NCI-H1048 (cell line): ENCODE measurements around the gene COX4I1.

ENCODE experiments used
- DNase-seq: peaks from one replicate; lab custom pipeline; 2025; lab: John Stamatoyannopoulos, UW

Gene COX4I1

DNA sequence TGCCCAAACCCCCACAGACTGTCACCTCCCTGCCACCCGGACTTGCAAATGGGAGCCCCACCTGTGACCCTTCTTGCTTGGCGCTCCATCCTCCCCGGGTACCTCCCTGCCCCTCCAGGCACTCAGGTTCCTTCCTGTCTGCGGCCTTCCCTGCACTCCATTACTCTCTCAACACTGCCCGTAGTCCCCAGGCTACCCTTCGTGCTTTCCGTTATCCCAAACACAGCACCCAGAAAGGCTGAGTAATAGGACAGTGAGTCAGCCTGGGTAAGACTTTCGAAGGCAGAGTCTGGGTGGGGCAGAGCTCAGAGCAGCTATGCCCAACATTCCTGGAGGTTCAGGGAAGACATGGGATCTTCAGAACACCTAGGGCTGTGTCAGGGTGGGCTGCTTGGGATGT is 32.0 kb upstream of the COX4I1 start:
- DNase-seq: no peak

DNA sequence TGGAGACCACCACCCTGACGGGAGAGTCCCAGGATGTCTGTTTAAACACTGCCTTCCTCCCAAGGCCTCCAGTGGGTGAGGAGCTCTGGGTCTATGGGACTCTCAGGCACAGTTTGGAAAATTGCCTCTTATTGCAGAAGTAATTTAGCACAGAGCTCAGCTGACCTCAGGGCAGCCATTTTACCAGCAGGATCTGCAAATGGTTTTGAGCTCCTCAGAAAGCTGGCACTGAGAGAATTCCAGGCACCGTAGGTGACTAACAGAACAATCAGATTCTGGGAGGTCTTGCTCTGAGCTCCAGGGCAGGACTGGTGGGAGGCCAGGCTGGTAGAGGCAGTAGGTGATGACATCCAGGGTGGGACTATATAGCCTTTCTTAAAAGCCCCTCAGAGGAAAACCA is 31.3 kb upstream of the COX4I1 start:
- DNase-seq: no peak

DNA sequence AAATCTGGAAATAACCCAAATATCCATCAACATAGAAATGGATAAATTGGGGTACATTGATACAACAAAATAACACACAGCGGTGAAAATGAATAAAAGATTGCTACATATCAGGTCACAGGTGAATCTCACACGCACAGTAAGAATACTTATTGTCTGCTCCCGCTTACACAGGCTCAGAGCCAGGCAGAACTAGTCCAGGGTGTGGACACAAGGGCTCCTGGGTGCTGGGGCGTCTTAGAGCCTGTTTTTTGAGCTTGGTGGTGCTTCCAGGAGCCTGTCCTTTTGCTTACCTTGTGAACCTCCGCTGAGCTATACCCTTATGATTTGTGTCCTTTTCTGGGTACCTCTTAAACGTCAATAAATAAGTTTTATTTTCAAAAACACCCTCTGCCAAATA is 28.8 kb upstream of the COX4I1 start:
- DNase-seq: no peak

DNA sequence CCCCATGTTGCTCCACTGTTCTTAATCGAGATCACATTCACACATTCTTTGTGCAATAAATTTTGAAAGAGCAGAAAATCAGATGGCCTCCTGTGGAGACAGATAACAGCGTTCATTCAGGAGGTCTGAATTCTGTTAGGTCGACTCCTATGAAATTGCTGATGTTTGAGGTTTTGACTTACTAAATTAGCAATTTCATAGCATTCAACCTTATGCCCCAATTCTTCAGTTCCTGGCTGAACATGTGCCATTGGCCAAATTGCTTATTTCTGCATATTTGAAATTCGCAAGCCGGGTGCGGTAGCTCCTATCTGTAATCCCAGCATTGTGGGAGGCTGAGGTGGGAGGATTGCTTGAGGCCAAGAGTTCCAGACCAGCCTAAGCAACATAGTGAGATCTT is 26.5 kb upstream of the COX4I1 start:
- DNase-seq: no peak

DNA sequence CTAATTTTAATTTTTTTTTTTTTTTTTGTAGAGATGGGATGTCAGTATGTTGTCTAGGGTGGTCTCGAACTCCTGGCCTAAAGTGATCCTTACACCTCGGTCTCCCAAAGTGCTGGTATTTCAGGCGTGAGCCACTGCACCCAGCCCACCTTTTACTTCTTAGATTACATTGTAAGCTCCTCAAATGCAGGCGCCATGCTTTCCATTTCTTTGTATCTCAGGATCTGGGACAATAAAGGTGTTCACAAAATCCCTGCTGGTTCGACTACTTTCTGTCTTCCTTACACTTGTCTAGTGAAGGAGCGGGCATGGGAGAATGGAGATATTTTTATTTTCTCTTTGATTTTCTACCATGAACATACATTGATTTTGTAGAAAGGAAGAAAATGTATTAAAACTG is 25.4 kb upstream of the COX4I1 start:
- DNase-seq: no peak

DNA sequence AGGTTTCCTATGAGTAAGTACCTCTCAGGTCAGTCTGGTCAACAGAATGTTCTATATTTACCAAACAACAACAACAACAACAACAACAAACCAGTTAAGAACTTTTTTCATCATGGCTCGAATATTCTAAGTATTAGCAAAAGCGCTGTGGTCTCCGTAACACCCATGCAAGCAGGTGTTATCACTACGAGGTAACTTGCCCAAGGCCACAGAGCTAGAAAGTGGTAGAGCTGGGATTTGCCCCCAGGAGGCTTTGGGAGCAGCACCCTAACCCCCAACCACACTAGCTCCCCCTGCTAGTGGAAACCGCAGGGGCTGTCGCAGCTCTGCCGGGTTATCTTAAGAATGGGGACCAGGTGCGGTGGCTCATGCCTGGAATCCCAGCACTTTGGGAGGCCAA is 24.7 kb upstream of the COX4I1 start:
- no peak for DNase-seq

DNA sequence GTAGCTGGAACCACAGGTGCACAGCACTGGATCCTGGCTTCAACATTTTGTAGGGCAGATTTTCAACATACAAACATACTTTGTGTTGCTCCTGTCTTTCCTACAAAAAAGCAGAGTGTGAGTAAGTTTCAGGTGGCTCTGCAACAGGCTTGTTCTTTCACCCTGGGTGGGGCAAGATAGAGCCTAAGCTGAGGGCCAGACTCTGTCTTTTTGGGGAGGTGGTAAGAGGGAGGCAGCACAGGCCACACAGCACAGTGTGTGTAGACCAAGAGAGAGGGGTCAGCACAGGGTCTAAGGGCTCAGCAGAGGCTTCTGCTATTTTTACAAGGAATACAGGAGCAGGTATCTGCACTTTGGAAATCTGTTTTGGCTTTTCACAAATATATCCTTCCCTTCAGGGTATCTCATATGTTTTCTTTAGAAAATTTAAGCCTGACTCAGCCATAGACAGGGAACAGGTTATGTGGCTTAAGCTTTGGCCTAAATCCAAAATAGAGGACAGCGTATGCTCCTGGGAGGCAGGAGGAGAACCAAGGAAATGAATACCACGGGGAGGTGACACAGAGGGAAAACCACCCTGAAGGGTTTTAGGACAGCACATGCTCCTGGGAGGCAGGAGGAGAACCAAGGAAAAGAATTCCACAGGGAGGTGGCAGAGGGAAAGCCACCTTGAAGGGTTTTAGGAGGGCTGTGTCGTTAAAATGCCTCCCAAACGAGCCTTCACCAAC is 21.7 kb upstream of the COX4I1 start:
- DNase-seq: no peak

DNA sequence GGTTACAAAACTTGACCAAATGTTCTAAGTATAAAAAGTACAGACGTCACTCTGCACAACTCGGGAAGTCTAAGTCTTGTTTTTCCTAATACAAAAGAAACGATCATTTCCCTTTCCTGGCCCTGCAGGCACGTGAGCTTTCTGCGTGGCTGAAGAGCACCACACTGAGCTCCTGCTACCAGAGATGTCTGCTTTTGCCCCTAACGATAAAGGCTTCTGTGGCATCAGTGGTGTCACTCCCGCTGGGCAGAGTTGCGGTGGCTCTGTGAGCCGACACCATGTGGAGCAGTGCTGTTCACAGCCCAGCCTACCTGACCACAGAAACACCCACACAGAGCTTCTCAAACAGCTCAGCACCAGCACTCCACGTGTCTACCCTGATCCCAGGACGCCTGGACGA is 20.6 kb upstream of the COX4I1 start:
- DNase-seq: no peak

DNA sequence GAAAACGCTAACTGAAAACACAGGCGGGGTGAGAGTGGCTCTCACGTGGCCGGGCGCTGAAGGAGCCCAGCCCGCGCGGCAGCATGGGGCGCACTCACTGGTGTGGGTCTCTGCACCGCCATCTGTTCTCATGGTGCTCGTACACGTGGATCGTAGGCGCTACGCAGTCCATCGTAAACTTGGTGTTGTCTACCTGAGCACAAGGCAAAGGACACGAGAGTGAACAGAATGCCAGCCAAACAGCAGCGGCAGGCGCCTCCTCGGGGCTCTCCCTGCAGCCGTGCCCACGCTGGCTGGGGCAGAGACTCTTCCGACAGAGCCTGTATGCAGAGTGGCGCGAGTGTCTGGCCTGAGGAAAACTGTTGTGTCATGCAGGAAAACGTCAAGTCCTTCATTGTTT is 19.2 kb upstream of the COX4I1 start:
- no peak for DNase-seq

DNA sequence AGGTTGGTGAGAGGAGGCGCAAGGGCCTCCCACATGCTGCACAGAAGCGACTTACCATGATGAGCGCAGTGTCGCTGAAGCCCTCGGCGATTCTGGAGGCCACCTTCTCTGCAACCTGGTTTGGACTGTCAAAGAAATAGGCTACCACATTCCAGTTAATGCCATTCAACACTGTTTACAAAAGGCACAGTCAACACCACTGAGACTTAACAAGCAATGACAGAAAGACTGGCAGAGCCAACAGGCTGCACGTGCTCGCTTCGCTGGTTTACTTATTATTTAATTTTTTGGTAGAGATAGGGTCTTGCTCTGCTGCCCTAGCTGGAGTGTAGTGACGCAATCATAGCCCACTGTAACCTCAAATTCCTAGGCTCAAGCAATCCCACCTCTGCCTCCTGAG is 18.3 kb upstream of the COX4I1 start:
- no peak for DNase-seq

DNA sequence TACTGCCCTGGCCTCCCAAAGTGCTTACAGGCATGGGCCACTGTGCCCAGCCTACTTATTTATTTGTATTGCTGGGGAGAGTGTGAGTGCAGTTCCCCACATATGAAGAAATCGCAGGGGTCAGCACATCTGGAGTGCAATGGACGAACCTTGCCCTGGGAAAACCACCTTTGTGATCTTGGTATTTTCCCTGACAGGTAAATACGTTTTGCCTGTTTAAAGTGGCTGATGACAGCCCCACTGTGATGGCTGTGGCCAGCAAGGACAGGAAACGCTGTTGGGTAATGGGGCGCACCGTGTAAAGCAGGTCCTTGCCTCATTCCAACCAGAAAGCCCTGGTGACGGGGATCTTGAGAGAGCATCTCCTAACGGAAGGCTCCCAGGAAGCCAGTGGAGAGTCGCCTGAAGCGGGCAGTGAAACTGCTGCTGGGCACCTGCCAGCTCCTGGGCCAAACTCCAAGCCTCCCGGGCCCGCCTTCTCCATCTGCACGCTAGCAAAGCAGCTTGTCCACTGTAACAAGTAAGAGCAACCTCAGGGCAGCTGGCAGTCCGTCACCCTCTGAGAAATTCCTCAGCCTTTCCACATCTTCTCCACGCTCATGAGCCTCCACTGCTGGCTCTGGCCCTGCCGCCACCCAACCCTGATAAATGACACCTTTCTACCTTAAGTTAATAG is 17.7 kb upstream of the COX4I1 start:
- DNase-seq: no peak

DNA sequence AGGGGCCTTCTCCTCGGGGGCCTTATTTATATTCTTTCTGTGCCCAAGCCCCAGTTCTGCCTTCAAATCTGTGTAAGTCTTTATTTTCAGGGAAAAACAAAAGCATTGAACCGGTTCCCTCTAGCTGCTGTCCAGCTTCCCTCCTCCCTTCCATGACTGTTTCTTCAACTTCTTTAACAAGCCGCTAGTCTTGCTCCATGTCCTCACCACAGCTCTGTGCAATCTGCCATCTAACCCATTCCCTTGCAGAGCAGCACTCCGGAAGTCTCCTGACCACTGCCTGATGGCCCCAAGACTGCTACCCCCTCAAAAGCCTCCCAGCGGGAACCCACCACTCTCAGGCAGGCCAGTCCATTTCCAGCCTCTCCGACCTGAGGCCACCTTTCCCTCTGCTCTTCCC is 17.0 kb upstream of the COX4I1 start:
- DNase-seq: no peak

DNA sequence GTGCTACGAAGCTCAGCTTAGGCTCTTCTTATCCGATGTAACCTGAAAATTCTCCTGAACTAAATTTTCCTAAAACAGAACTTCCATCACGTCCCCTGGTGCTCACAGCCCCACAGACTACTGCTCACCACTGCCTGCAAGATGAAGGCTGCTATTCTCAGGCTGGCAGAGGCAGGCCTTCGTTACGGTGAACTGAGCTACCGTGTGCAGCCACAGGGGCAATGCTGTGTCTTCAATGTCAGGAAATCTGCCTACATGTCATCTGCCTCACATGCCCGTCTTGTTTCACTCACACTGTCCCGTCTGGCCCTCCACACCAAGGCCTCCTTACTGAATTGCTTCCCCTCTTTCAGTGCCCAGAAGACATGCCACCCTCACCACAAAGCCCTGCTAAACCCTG is 16.1 kb upstream of the COX4I1 start:
- no peak for DNase-seq

DNA sequence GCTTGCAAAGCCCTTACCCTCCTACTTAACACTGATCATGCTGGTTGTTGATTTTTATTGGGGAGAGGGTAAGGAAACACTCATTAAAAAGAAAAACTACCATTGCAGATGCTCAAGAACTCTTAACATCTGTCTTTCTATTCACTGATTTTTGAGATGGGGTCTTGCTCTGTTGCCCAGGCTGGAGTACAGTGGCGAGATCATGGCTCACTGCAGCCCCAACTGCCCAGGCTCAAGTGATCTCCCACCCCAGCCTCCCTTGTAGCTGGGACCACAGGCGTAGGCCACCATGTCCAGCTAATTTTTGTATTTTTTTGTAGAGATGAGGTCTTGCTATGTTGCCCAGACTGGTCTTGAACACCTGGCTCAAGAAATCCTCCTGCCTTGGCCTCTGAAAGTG is 14.7 kb upstream of the COX4I1 start:
- DNase-seq: no peak

DNA sequence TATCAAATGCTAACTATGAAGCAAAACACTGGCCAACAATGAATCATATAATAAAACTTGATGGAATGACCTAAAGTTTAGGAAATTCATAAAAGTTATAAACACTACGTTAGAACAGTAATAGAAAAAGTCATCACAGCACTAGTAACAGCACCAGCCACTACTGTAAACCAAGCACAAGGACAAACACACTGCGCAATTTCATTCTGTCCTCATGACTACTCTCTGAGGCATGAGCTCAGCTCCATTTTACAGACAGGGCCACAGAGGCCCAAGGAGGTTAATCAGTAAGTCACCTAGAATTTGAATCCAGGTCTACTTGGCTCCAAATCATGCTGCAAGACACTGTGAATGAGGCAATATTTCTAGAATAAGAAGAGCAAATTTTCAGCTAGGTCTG is 13.6 kb upstream of the COX4I1 start:
- no peak for DNase-seq

DNA sequence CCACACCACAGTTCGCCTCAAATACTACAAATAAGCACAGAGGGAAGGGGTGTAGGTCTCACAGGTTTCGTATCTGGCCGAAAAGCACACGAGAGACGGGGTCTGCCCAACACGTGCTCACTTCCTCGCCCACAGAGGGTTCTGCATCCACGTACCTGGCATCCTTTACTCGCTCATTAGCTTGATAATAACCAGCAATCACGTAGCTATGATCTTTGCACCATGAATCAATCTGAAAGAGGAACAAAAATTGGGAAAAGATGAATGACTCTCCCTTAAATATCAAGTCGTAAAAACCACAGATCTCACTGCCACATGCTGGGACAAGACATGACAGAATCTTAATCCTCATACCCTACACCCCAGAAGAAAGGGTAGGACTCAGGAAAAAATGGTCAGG is 10.7 kb upstream of the COX4I1 start:
- no peak for DNase-seq

DNA sequence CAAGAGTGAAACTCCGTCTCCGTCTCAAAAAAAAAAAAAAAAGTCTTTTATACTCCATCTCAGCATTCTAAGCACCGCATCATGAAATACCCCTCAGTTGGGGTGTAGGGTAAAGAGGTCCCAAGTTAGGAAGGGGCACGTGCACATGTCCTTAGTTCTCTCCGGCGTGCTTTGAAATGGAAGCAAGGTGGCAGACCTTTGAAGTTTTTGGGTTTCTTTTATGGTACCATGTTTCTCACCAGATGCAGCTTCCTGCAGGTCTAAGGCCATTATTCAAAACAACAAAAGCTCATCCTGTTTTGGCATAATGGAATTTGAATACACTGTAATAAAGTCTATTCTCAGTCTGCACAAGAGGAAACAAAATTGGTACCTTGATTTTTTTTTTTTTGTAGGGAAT is 9.7 kb upstream of the COX4I1 start:
- no peak for DNase-seq

DNA sequence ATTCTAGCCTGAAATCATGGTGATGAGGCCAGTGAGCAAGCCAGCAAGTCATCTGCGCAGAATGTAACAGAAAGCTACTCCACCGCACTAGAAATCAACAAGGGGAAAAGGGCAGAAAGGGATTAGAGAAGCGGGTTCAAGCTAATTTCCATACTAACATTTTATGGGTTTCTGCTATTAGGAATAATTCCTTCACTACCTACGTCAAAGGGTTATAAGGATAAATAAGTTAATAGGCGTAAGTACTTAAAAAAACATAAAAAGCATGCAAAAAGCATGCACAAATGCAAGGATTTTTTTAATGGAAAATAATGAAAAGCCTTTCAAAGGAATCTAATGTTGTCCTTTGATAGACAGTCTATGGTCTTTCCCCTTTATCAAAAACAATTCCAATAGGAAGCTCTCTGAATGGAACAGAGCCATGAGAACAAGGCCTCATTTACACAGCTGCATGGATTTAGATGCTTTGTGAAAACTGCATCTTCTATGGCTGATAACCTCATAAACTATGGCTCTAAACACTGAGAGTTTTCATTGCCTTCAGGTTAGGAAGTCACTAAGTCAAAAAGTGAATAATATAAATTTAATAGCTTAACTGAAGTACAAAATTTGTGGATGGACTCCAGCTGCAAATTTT is 5.7 kb upstream of the COX4I1 start:
- no peak for DNase-seq

DNA sequence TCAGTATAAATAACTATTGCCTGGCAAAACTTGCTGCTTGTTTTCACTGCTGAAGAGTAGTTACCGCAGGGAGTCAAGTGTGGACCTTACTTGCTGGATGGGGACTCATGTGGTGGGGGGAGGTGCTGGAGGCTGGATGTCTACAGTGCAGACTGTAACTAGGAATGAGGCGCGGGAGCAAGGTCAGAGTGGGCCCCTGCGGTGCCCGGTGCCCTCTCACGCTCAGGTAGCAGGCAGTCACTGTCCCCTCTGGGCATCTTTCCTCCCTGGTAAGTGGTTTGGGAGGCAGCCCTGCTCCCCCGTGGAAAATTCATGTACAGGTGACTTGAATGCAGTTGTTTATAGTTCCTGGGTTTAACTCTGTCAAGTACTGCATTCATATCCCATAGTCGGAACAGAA is 4.8 kb upstream of the COX4I1 start:
- DNase-seq: no peak

DNA sequence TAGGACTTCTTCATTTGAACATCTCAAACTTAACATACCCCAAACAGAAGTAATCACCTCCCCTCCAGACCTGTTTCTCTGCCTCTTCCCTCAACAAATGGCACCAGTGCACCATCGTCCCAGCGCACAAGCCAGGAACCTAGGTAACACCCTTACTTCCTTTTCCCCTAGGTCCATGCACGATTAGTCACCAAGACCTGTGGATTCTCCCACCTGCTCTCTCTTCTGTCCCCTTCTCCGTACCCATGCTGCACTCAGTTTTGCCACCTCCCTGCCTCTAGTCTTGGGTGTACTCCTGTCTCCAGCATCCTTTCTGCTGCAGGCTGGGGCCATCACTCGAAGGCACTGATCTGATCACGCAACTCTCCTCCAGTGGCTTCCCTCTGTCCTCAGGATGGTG is 3.3 kb upstream of the COX4I1 start:
- DNase-seq: no peak

DNA sequence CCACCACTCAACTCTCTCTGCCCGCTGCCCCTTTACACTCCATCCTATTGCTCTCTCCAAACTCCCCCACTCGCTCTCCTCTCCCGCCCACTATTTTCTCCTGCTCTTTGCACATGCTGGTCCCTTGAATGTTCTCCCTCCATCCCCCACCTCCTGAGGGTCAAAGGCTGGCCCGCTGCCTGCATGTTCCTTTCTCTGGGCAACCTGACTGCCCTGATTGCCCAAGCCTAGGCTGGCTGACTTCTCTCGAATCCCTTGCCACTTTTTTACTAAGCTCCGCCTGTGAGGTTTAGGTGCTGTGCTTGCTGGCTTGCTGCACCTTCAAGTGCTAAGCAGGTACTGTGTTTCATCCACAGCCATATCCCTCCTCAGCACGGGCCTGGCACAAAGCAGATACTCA is 2.9 kb upstream of the COX4I1 start:
- DNase-seq: no peak

DNA sequence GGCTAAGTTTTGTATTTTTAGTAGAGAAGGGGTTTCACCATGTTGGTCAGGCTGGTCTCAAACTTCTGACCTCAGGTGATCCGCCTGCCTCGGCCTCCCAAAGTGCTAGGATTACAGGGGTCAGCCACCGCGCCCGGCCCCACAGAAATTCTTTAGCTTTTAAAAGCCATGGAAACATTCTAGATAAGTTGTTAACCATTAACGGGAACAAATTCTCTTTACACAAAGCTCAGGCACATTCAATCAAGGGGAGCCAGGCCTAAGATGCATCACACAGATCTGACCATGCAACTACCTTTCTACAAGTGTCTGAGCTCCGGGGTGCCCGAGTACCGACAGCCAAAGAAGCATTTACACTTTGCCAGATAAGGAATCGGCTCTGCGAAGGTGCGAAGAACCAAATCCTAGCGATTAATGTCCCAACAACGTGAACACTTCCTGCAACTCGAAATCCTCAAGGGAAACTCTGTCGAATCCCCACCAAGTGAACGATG is 1.2 kb upstream of the COX4I1 start:
- no peak for DNase-seq

DNA sequence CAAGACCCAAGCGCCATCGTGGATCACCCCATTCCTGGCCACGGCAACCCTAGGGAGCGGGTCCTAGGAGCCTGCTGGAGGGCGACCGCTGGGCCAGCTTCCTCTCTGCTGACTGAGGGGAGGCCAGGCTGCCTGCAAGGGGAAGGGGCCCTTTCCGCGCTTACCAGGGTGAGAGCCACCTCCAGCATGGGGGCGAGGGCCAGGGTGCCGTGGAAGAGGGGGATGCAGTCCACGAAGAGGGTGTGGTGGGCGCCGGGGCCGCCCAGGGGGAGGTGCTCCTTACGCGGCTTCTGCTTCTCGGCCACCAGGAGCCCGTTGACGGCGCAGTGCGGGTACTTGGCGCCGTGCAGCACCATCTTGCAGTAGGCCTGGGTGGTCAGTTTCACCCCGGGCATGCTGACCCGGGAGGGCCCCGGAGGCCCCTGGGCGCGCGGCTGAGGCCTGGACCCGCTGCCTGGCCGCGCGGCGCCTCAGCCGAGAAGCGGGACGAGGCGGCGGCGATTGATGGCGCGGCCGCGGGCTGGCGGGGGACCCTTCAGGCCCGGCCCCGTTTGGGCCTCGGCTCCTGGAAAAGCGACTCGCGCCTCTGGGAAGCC is 496 bp upstream of the COX4I1 start:
- no peak for DNase-seq
